Heart right ventricle (tissue), 16 donors: ENCODE measurements around the gene RIT1. TPM values are rescaled to one million over a fixed set of nuclear protein-coding genes. Genes with fewer than 3 reads are reported as not detected.
A peak's percentile ranks its signal among the peaks of the same experiment; 100 is the strongest.

Experiments used
- ATAC-seq, 8 donors: fragments of 200-7000 bp; cut with Tn5 transposase; one replicate each; pipeline ENCODE4 v1.9.1; 2020; ENCODE audit warnings: mild to moderate bottlenecking in 8 of 8, moderate library complexity in 8 of 8, moderate number of reproducible peaks in 1 of 8
- DNase-seq, 2 donors: peaks; one replicate each; pipeline ENCODE4 v3.0.0-alpha.2; 2020
- H3K27ac ChIP-seq, 10 donors: fragments of 200-600 bp; sonication (generic) in 2 of 10; one replicate each; pipeline versions ENCODE4 v1.5.0 to v1.8.0; 2020 to 2022; ENCODE audit warnings: mild to moderate bottlenecking in 3 of 10
- H3K27me3 ChIP-seq, 7 donors: fragments of 200-600 bp; one replicate each; pipeline ENCODE4 v1.8.0; 2021 to 2022; ENCODE audit warnings: mild to moderate bottlenecking in 2 of 7
- H3K36me3 ChIP-seq, 9 donors: fragments of 200-600 bp; sonication (generic) in 1 of 9; one replicate each; pipeline versions ENCODE4 v1.5.0 to v1.8.0; 2020 to 2022; ENCODE audit warnings: mild to moderate bottlenecking in 2 of 9
- H3K4me1 ChIP-seq, 9 donors: fragments of 200-600 bp; sonication (generic) in 1 of 9; one replicate each; pipeline versions ENCODE4 v1.5.0 to v1.8.0; 2020 to 2022; ENCODE audit warnings: mild to moderate bottlenecking in 4 of 9
- H3K4me3 ChIP-seq, 10 donors: fragments of 200-600 bp; sonication (generic) in 2 of 10; one replicate each; pipeline versions ENCODE4 v1.5.0 to v1.8.0; 2020 to 2022; ENCODE audit warnings: mild to moderate bottlenecking in 7 of 10, moderate library complexity in 2 of 10
- H3K9me3 ChIP-seq, 11 donors: fragments of 200-600 bp in 10 of 11; sonication (generic) in 2 of 11; one replicate each; pipeline versions ENCODE4 v1.5.0 to v1.8.0; 2013 to 2022; ENCODE audit warnings: mild to moderate bottlenecking in 2 of 11, control low read depth in 1 of 11, moderate library complexity in 1 of 11
- CTCF ChIP-seq, 9 donors: fragments of 200-600 bp; sonication (generic) in 2 of 9; IDR thresholded peaks; one replicate each; pipeline versions ENCODE4 v1.5.0 to v1.8.0; 2021 to 2022; ENCODE audit warnings: antibody characterized with exemption in 9 of 9, mild to moderate bottlenecking in 5 of 9, moderate library complexity in 1 of 9
- WGBS, 2 donors: extraction: QIAGEN DNeasy Blood & Tissue Kit; methylation state at CpG; one replicate each; pipeline ENCODE4 v1.1.7; 2013; ENCODE audit warnings: inconsistent platforms in 1 of 2; 5-methylcytosine and 5-hydroxymethylcytosine counted together
- intact Hi-C, 10 donors: fragments of 100-400 bp; cut with DNase I; formaldehyde crosslinking; loops; one replicate each; pipeline versions ENCODE4 v1.11.1 to v1.14.2; 2022
- polyA plus RNA-seq, 2 donors: library from polyadenylated mRNA; stranded (reverse); fragments of 200-250 nt; gene quantifications; one replicate each; pipeline ENCODE4 v1.2.3, GENCODE V29; 2013
- total RNA-seq, 10 donors: library from RNA; stranded (reverse); fragmentation: NEBNext Ultra II Directional in 3 of 10; extraction: Animal tissue kit (Norgen Biotek cat#: 25700) in 3 of 10; gene quantifications; one replicate each; pipeline versions ENCODE4 v1.2.1 to v1.2.4, GENCODE V29; 2021 to 2023
- donor health status: Arrhythmogenic right ventricular cardiomyopathy.
- donor health status: ischemic (EF 13 %, LVEDD 7.1; RV severe dilation, severe dysfunction).
- donor health status: healthy with polysubstance abuse.
- donor health status: DM: no; HTN: yes; CAD: no.
- donor health status: DM: no; HTN: no; CAD: no.
- donor health status: ischemic (EF 25% LVEDD 6.9; RV normal size, moderate dysfunction).
- donor health status: ischemic (EF 25% LVEDD 5.7; RV mildly dilated, moderate dysfunction).
- donor health status: healthy.
- donor health status: DM: yes; HTN: yes; CAD: no.
- donor health status: Ischemic cardiomyopathy.
- donor health status: ischemic (EF 35%, LVEDD 5.7; RV mildly dilated, moderate dysfunction).
- donor health status: nonischemic (EF 11% LVEDD 7.7; RV severe dilation, severe dysfunction).
- donor health status: DM: yes; HTN: yes; CAD: no.
- donor health status: PGD.
- donor health status: ischemic (EF 29% LVEDD 5.4; RV normal size, mild dysfunction).
- donor health status: nonischemic (EF 23%, LVEDD 6.1; RV moderate dilation, normal function).

The RIT1 gene
- total and polyA plus RNA-seq, 12 donors, result 11.5 to 32.3 (median 20.7) TPM

GRCh38 chr1:155934097-155934935 is 23.2 kb upstream of the RIT1 start, which contains the start of gene KHDC4:
TSS of gene KHDC4 (minus strand) at chr1:155934413. CDS start at chr1:155934373, 40 bp downstream.
- peaks cover 0 to 44% (median 21%) of the 10 kb centered on the region in 9 donors for H3K36me3 ChIP-seq
- H3K4me3 ChIP-seq, result peak within 1 kb of the TSS; percentile 53 to 98 (median 78)
- peaks cover 29 to 66% (median 57%) of the 10 kb centered on the region in 9 donors for H3K4me1 ChIP-seq
- H3K9me3 ChIP-seq, result no peaks in the 10 kb centered on the region
- 1% methylated on average over 50 of the region's 50 CpGs for WGBS, 2 donors
- intact Hi-C loops, result loop anchor here in 2 of 10 donors (2.0 to 10.0 kb wide), 2 partner anchors 54 to 120 kb away; partner anchors contain the start of genes LAMTOR2 (in 1 of the 2) and UBQLN4 (in 1 of the 2)
- DNase-seq (peak; percentile 92 to 97), ATAC-seq (peak; percentile 96 to 99 (median 98))
- H3K27me3 ChIP-seq, result no peaks in the 10 kb centered on the region
- H3K27ac ChIP-seq, result peak within 1 kb of the TSS; percentile 81 to 97 (median 92)
- TF ChIP-seq CTCF (IDR thresholded peaks at IDR 0.05), result peak in 4 of 9 donors; percentile 26 to 45 (median 36)

DNA sequence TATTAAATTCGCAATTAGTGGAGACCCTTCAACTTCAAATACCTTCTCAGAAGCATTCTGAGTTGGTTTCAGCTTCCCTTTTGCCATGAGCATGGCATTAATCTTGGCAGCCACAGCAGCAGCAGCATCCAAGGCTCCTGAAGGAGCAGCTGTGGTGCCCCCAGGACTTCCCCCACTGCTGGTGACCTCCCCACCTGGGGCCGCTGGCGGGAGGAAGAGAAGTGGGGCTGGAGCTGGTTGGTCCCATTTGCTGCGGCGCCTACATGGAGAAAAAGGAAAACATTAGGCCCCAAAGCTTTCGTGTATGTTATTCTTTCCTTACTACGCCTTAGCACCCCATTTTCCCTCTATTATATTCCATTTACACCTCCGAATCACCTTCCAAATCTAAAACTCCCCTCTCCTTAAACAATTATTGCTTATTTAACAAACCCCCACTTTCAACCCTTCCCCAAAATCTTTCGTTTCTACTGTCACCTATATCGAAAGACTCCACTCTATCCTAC is 22.5 kb upstream of the RIT1 start:
- no peak for TF ChIP-seq CTCF (IDR thresholded peaks at IDR 0.05)
- WGBS, 2 donors, result 4 to 13% methylated on average over 9 to 10 of the region's 10 CpGs
- H3K27me3 ChIP-seq, result no peaks in the 10 kb centered on the region
- H3K4me3 ChIP-seq, result peak overlapping the region; percentile 51 to 98 (median 78)
- H3K27ac ChIP-seq, result peak overlapping the region; percentile 81 to 97 (median 92)
- H3K9me3 ChIP-seq, result no peaks in the 10 kb centered on the region
- ATAC-seq (peak in 1 of 8 donors; percentile 21), DNase-seq (no peak)
- peaks cover 28 to 59% (median 50%) of the 10 kb centered on the region in 9 donors for H3K4me1 ChIP-seq
- peaks cover 0 to 51% (median 27%) of the 10 kb centered on the region in 9 donors for H3K36me3 ChIP-seq
- intact Hi-C loops, result loop anchor here in 2 of 10 donors (2.0 to 10.0 kb wide), 2 partner anchors 55 to 121 kb away; partner anchors contain the start of genes LAMTOR2 (in 1 of the 2) and UBQLN4 (in 1 of the 2)

DNA sequence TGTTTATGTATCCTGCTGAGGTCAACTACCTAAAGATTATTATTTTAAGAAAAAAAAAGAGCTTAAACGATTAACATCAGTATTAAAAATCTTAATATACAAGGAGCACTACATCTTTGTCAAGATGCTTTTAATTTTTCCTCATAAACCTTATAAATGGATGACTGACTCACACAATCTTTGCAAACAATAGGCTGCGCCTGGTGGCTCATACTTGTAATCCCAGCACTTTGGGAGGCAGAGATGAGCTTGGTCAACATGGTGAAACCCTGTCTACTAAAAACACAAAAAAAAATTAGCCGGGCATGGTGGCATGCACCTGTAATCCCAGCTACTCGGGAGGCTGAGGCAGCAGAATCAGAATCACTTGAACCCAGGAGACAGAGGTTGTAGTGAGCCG is 21.3 kb upstream of the RIT1 start:
- TF ChIP-seq CTCF (IDR thresholded peaks at IDR 0.05), result no peak
- peaks cover 23 to 49% (median 45%) of the 10 kb centered on the region in 9 donors for H3K4me1 ChIP-seq
- no peak overlapping the region for H3K27ac ChIP-seq
- peaks cover 0 to 63% (median 37%) of the 10 kb centered on the region in 9 donors for H3K36me3 ChIP-seq
- no peaks in the 10 kb centered on the region for H3K27me3 ChIP-seq
- DNase-seq (no peak), ATAC-seq (no peak)
- 80% methylated on average over 5 of the region's 5 CpGs for WGBS, 2 donors
- intact Hi-C loops, result loop anchor here in 1 of 10 donors (10.0 kb wide), 1 partner anchor 122 kb away; the partner anchor contains the start of genes LAMTOR2 and UBQLN4
- peak overlapping the region in 7 of 10 donors; percentile 4 to 98 (median 77) for H3K4me3 ChIP-seq
- H3K9me3 ChIP-seq, result no peaks in the 10 kb centered on the region

- WGBS, 2 donors, result 58 to 62% methylated on average over 1 of the region's 1 CpG
- Histone ChIP-seq H3K27ac (no peak overlapping the region), H3K9me3 (no peaks in the 10 kb centered on the region), H3K4me3 (peak overlapping the region in 3 of 10 donors; percentile 4 to 98 (median 23)), H3K27me3 (no peaks in the 10 kb centered on the region), H3K36me3 (peaks cover 0 to 67% (median 41%) of the 10 kb centered on the region in 9 donors), H3K4me1 (peaks cover 23 to 49% (median 45%) of the 10 kb centered on the region in 9 donors)
- ATAC-seq, result no peak
- TF ChIP-seq CTCF (IDR thresholded peaks at IDR 0.05), result no peak
- intact Hi-C loops, result loop anchor here in 1 of 10 donors (10.0 kb wide), 1 partner anchor 123 kb away; the partner anchor contains the start of genes LAMTOR2 and UBQLN4
- no peak for DNase-seq
These were observed 20.9 kb upstream of the RIT1 start for GRCh38 chr1:155932081-155932480.
